PFSK-1 (cell line): ENCODE measurements around the gene SP1.

Source experiments
- FOXP2 ChIP-seq: optimal IDR thresholded peaks from 2 replicates; pipeline ENCODE3; 2011; ENCODE audit warnings: borderline replicate concordance, control low read depth, inconsistent platforms; ENCODE audit not compliant: insufficient read depth; ENCODE audit errors: extremely low read length, extremely low read depth
- POLR2AphosphoS5 ChIP-seq: IDR thresholded peaks from 2 replicates; pipeline ENCODE4 v1.6.1; 2012; ENCODE audit warnings: low read depth, mild to moderate bottlenecking, control low read depth, low read length, moderate library complexity
- REST ChIP-seq, 2 experiments: IDR thresholded peaks; 2 replicates each; pipeline versions ENCODE4 v1.6.1 to v1.8.0; 2011 to 2012; ENCODE audit warnings: low read depth in 2 of 2, low read length in 2 of 2, control low read depth in 1 of 2, inconsistent platforms in 1 of 2, mild to moderate bottlenecking in 1 of 2, moderate library complexity in 1 of 2; ENCODE audit not compliant: insufficient read depth in 1 of 2
- SIN3A ChIP-seq: IDR thresholded peaks from 2 replicates; pipeline ENCODE4 v1.6.1; 2012; ENCODE audit warnings: mild to moderate bottlenecking, low read length, moderate library complexity, borderline replicate concordance; ENCODE audit not compliant: insufficient read depth
- TAF1 ChIP-seq: IDR thresholded peaks from 2 replicates; pipeline ENCODE4 v1.6.1; 2012; ENCODE audit warnings: low read length, control low read depth, borderline replicate concordance; ENCODE audit not compliant: insufficient read depth

Gene SP1

GRCh38 chr12:53402871-53403270, 22.9 kb downstream of the SP1 start:
- TF ChIP-seq TAF1 (no peak), REST (IDR thresholded peaks at IDR 0.05; ENCODE audit: insufficient read depth in 1 of 2, low read depth in 2 of 2, low read length in 2 of 2) (no peak), FOXP2 (no peak), POLR2AphosphoS5 (no peak), SIN3A (no peak)

- TF ChIP-seq REST (IDR thresholded peaks at IDR 0.05; ENCODE audit: insufficient read depth in 1 of 2, low read depth in 2 of 2, low read length in 2 of 2) (no peak), POLR2AphosphoS5 (no peak), SIN3A (no peak), FOXP2 (no peak), TAF1 (no peak)
Measured at GRCh38 chr12:53410951-53411350, 31.0 kb downstream of the SP1 start.

GRCh38 chr12:53413485-53414204, 33.7 kb downstream of the SP1 start:
- TF ChIP-seq POLR2AphosphoS5, result no peak
- no peak for TF ChIP-seq TAF1
- no peak for TF ChIP-seq REST (IDR thresholded peaks at IDR 0.05; ENCODE audit: insufficient read depth in 1 of 2, low read depth in 2 of 2, low read length in 2 of 2)
- no peak for TF ChIP-seq FOXP2
- TF ChIP-seq SIN3A, result no peak

DNA sequence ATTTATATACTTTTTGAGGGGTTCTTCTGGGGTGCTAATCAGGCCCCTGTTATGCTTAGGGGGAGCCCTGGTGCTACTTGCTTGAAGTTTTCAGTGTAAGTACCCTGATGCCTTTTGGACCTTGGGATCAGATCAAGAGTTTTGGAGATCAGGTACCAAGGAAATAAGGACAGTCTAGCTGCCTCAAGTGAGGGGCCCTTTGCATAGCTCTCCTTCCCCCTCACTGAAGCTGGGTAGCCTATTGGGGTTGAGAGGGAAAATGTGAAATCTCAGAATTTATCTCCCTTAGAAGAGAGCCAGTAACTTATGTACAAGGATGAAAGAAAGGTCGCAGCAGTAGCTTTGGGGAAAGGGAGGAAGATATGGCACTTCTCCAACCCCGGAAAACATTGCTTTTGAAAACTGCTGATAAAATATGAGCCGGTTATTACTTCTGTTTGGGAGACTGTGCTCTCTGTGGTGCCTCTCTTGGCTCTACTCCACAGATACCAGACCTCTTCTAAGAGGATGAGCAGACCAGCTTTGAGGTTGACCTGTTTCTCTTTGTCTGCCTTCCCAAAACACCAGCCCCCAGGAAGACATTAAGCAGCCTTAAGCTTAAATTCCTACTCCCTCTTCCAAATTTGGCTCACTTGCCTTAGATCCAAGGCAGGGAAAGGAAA, 34.9 kb downstream of the SP1 start:
- TF ChIP-seq SIN3A (no peak), TAF1 (no peak), POLR2AphosphoS5 (no peak), REST (IDR thresholded peaks at IDR 0.05; ENCODE audit: insufficient read depth in 1 of 2, low read depth in 2 of 2, low read length in 2 of 2) (no peak), FOXP2 (no peak)
